GM23338 (cell line): ENCODE measurements around the gene NUP205. TPM values are rescaled to one million over a fixed set of nuclear protein-coding genes. Genes with fewer than 3 reads are reported as not detected.

Experiments used
- ATAC-seq: fragments of 200-7000 bp; cut with Tn5 transposase; 3 replicates; pipeline ENCODE4 v1.9.1; 2020
- DNase-seq: peaks from one replicate; pipeline ENCODE4 v3.0.0-alpha.2; 2015; ENCODE audit warnings: low spot score
- H2AFZ ChIP-seq: fragments of 200-600 bp; sonication (generic); 2 replicates; pipeline ENCODE4 v1.8.0; 2016; ENCODE audit warnings: antibody characterized with exemption, mild to moderate bottlenecking, moderate library complexity
- H3F3A ChIP-seq: fragments of 200-600 bp; sonication (generic); replicated peaks from 2 replicates; pipeline ENCODE4 v1.8.0; 2017; ENCODE audit warnings: antibody characterized with exemption, mixed run types, low read depth
- H3K27ac ChIP-seq: fragments of 200-600 bp; sonication (generic); 2 replicates; pipeline ENCODE4 v1.6.1; 2016; ENCODE audit warnings: low read depth
- H3K27me3 ChIP-seq: fragments of 200-600 bp; sonication (generic); 2 replicates; pipeline ENCODE4 v1.8.0; 2016; ENCODE audit warnings: mild to moderate bottlenecking, mixed run types, moderate library complexity; ENCODE audit not compliant: insufficient read depth
- H3K36me3 ChIP-seq: fragments of 200-600 bp; sonication (generic); 2 replicates; pipeline ENCODE4 v1.8.0; 2016; ENCODE audit warnings: mild to moderate bottlenecking; ENCODE audit not compliant: insufficient read depth
- H3K4me1 ChIP-seq: fragments of 200-600 bp; sonication (generic); 2 replicates; pipeline ENCODE4 v1.8.0; 2016; ENCODE audit warnings: mild to moderate bottlenecking, moderate library complexity; ENCODE audit not compliant: insufficient read depth
- H3K4me2 ChIP-seq: fragments of 200-600 bp; sonication (generic); 2 replicates; pipeline ENCODE4 v1.7.1; 2017; ENCODE audit warnings: mixed run types
- H3K4me3 ChIP-seq: fragments of 200-600 bp; sonication (generic); 2 replicates; pipeline ENCODE4 v1.6.1; 2016; ENCODE audit warnings: mixed run types
- H3K79me2 ChIP-seq: fragments of 200-600 bp; sonication (generic); replicated peaks from 2 replicates; pipeline ENCODE4 v1.8.0; 2017; ENCODE audit warnings: mild to moderate bottlenecking; ENCODE audit not compliant: insufficient read depth
- H3K9me2 ChIP-seq: fragments of 200-600 bp; sonication (generic); 2 replicates; pipeline ENCODE4 v1.8.0; 2017; ENCODE audit not compliant: insufficient read depth
- H4K20me1 ChIP-seq: fragments of 200-600 bp; sonication (generic); replicated peaks from 2 replicates; pipeline ENCODE4 v1.8.0; 2017; ENCODE audit warnings: mild to moderate bottlenecking; ENCODE audit not compliant: insufficient read depth
- H3K27ac Mint-ChIP-seq: 2 replicates; pipeline ENCODE4 v1.8.0; 2020; ENCODE audit warnings: inconsistent platforms, mild to moderate bottlenecking, moderate library complexity, mixed read lengths
- H3K27me3 Mint-ChIP-seq: 3 replicates; pipeline ENCODE4 v1.8.0; 2022; ENCODE audit warnings: low read depth, mild to moderate bottlenecking, moderate library complexity, mixed read lengths, inconsistent platforms; ENCODE audit not compliant: insufficient read depth, poor library complexity
- H3K36me3 Mint-ChIP-seq: 3 replicates; pipeline ENCODE4 v1.8.0; 2021; ENCODE audit warnings: low read depth, mild to moderate bottlenecking, inconsistent platforms, moderate library complexity, mixed read lengths
- H3K4me1 Mint-ChIP-seq: 3 replicates; pipeline ENCODE4 v1.8.0; 2020; ENCODE audit warnings: mild to moderate bottlenecking, inconsistent platforms, mixed read lengths
- H3K4me3 Mint-ChIP-seq: 3 replicates; pipeline ENCODE4 v1.8.0; 2021; ENCODE audit warnings: moderate library complexity, mild to moderate bottlenecking, inconsistent platforms, mixed read lengths
- H3K9me3 Mint-ChIP-seq: 3 replicates; pipeline ENCODE4 v1.8.0; 2020; ENCODE audit warnings: moderate library complexity, mild to moderate bottlenecking, inconsistent platforms, mixed read lengths
- CREB1 ChIP-seq: fragments of 250-450 bp; sonication (Bioruptor Pico); IDR thresholded peaks from 2 replicates; pipeline ENCODE4 v1.5.0; 2020; ENCODE audit warnings: low read depth, mild to moderate bottlenecking, moderate library complexity
- CTCF ChIP-seq, 2 experiments: fragments of 200-600 bp in 1 of 2; sonication (generic) in 1 of 2; conservative IDR thresholded peaks; 2 replicates each; pipeline versions ENCODE4 v1.5.1 to v1.6.1; 2016 to 2017; ENCODE audit warnings: antibody characterized with exemption in 2 of 2, low read depth in 2 of 2, mild to moderate bottlenecking in 2 of 2, moderate library complexity in 1 of 2
- ETS1 ChIP-seq: IDR thresholded peaks from 2 replicates; pipeline ENCODE4 v1.6.1; 2016; ENCODE audit warnings: antibody characterized with exemption
- EZH2 ChIP-seq: fragments of 200-600 bp; sonication (generic); IDR thresholded peaks from one replicate; pipeline ENCODE4 v1.8.0; 2017; ENCODE audit warnings: antibody characterized with exemption, mild to moderate bottlenecking, low read depth; ENCODE audit not compliant: unreplicated experiment
- EZH2phosphoT487 ChIP-seq: fragments of 200-600 bp; sonication (generic); IDR thresholded peaks from one replicate; pipeline ENCODE4 v1.8.1; 2018; ENCODE audit warnings: antibody characterized with exemption; ENCODE audit not compliant: unreplicated experiment
- JUNB ChIP-seq: IDR thresholded peaks from one replicate; pipeline ENCODE4 v1.6.1; 2016; ENCODE audit warnings: antibody characterized with exemption; ENCODE audit not compliant: unreplicated experiment
- NANOG ChIP-seq: IDR thresholded peaks from 2 replicates; pipeline ENCODE4 v1.6.1; 2016; ENCODE audit warnings: antibody characterized with exemption, borderline replicate concordance
- POLR2AphosphoS5 ChIP-seq: IDR thresholded peaks from 2 replicates; pipeline ENCODE4 v1.6.1; 2016; ENCODE audit warnings: antibody characterized with exemption, low read depth
- REST ChIP-seq: IDR thresholded peaks from one replicate; pipeline ENCODE4 v1.6.1; 2018; ENCODE audit warnings: antibody characterized with exemption; ENCODE audit not compliant: unreplicated experiment
- STAT1 ChIP-seq: IDR thresholded peaks from one replicate; pipeline ENCODE4 v1.6.1; 2016; ENCODE audit warnings: antibody characterized with exemption; ENCODE audit not compliant: unreplicated experiment
- ZNF114 ChIP-seq: fragments of 250-450 bp; sonication (Bioruptor Pico); IDR thresholded peaks from 2 replicates; pipeline ENCODE4 v1.5.0; 2020; ENCODE audit warnings: mild to moderate bottlenecking, moderate library complexity
- ZNF331 ChIP-seq: fragments of 250-450 bp; sonication (Bioruptor Pico); IDR thresholded peaks from 2 replicates; pipeline ENCODE4 v1.5.0; 2020; ENCODE audit warnings: low read depth, mild to moderate bottlenecking, moderate library complexity
- ZNF462 ChIP-seq: fragments of 250-450 bp; sonication (Bioruptor Pico); IDR thresholded peaks from 2 replicates; pipeline ENCODE4 v1.5.0; 2020; ENCODE audit warnings: mild to moderate bottlenecking, moderate library complexity
- polyA plus RNA-seq: library from polyadenylated mRNA; unstranded; fragments of >200 nt; fragmentation: Nextera tagmentation; extraction: Ambion mirVana; gene quantifications from 2 replicates; pipeline ENCODE4 v1.2.1, GENCODE V29; 2016
- total RNA-seq: library from RNA; depleted of rRNA; stranded (reverse); fragments of >200 nt; shearing (Covaris generic); gene quantifications from 2 replicates; pipeline ENCODE4 v1.2.3, GENCODE V29; 2014

Gene NUP205
- total and polyA plus RNA-seq, 2 experiments from 2014 or later: 150 to 212 TPM

- Histone ChIP-seq H3F3A (peaks cover 13% of the 10 kb centered on the region; the same call in 1 of the 2 replicates), H3K27me3 (no peaks in the 10 kb centered on the region), H3K4me3 (peak overlapping the region; percentile 97), H3K79me2 (peaks cover 46% of the 10 kb centered on the region), H3K4me1 (peaks cover 14% of the 10 kb centered on the region), H2AFZ (peak overlapping the region; percentile 96), H3K9me2 (no peaks in the 10 kb centered on the region), H3K36me3 (no peaks in the 10 kb centered on the region), H3K4me2 (peak overlapping the region; percentile 91), H4K20me1 (no peaks in the 10 kb centered on the region), H3K27ac (peak overlapping the region; percentile 88)
- peaks cover 6% of the 10 kb centered on the region for H3K27me3 Mint-ChIP-seq
- H3K4me3 Mint-ChIP-seq: peak overlapping the region; percentile 98
- TF ChIP-seq REST: no peak
- TF ChIP-seq CREB1 (CRISPR knock-in tag): no peak
- TF ChIP-seq ZNF331 (CRISPR knock-in tag): no peak
- no peak for TF ChIP-seq POLR2AphosphoS5
- no peak for TF ChIP-seq EZH2phosphoT487
- TF ChIP-seq ETS1: no peak
- TF ChIP-seq CTCF (conservative IDR thresholded peaks at IDR 0.05; ENCODE audit: low read depth in 2 of 2): no peak
- no peak for TF ChIP-seq EZH2
- no peak for TF ChIP-seq JUNB
- TF ChIP-seq ZNF462 (CRISPR knock-in tag): no peak
- TF ChIP-seq NANOG: no peak
- no peak for TF ChIP-seq ZNF114 (CRISPR knock-in tag)
- TF ChIP-seq STAT1: no peak
- H3K4me1 Mint-ChIP-seq: peaks cover 13% of the 10 kb centered on the region; the same call in 2 of the 3 replicates
- H3K9me3 Mint-ChIP-seq: no peaks in the 10 kb centered on the region; the same call in 2 of the 3 replicates
- no peak; the same call in 2 of the 3 replicates for ATAC-seq
- H3K36me3 Mint-ChIP-seq: peaks cover 10% of the 10 kb centered on the region; the same call in 2 of the 3 replicates
- DNase-seq: no peak
- peak overlapping the region; percentile 36 for H3K27ac Mint-ChIP-seq
Measured at GRCh38 chr7:135662123-135662372, 104.3 kb downstream of the NUP205 start.
